Measurements from ENCODE around the gene ADAM8. TPM values are rescaled to one million over a fixed set of nuclear protein-coding genes. Genes with fewer than 3 reads are reported as not detected.

Gene ADAM8
- total RNA-seq (2014; rRNA removed; shearing (Covaris generic)), result 7.5 and 10.0 TPM in 2 replicates
- 16.3 and 17.6 TPM in 2 replicates for total RNA-seq (2022)
- Bru-seq, nascent RNA, result percentile 31 among the genes with signal in this experiment
- BruChase-seq, experiment 1, labeled RNA remaining after a 6-hour chase, result percentile 42 among the genes with signal in this experiment
- BruChase-seq, experiment 2, labeled RNA remaining after a 2-hour chase, result percentile 41 among the genes with signal in this experiment
- long read RNA-seq, transcript ADAM8-202 (23 exons, 3,279 nt), result major isoform, 15 of 33 reads
- long read RNA-seq, partial matches to known transcripts, result 1 of 33 reads
- long read RNA-seq, other reads (novel, unspliced or antisense), result 16 of 33 reads

DNA sequence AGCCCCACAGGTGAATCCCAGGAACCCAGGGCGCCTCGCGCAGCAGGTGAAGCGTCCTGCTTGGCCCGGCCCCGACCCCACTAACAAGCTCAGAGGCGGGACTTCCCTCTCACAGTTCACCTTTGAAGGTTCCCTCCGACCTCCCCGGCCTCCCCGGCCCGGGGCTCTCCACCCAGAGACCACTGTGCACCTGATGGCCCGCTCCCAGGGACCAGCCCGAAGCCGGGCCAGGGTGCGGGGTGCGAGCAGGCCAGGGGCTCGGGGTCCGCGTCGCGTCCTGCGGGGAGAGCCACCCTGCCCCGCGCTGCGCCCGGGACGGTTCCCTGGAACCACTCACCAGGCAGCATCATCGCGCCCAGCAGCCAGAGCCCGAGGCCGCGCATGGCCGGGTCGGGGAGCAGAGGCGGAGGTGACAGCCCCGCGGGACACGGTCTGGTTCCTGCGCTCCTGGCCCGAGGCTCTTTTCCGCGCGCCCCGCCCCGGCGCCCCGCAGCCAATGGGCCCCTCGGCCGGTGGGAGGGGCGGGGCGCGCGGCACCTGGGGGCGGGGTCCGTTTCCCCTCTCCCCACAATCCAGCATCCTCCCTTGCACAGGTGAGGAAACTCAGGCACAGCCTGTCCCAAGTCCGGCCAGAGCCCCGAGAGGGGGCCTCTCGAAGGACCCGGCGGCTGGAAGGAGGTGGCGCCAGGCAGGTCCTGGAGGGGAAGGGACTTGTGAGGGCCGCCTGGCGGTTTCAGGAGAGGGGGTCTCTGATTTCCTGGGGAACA, at the start of gene ADAM8:
Gene ADAM8 (minus strand): TSS at position 434 of the 767 bp plus-strand sequence. CDS start 51 bp downstream, at position 383.
- CTCF ChIA-PET (ENCODE audit: unreplicated experiment), result interaction anchor here (1.0 kb wide), 1 partner anchor 8 kb away, joined by 3 read pairs; no protein-coding TSS in a partner anchor
- H3K27ac ChIP-seq (ENCODE audit: low read depth, low read length, poor library complexity, severe bottlenecking), result peak within 1 kb of the TSS; percentile 45
- H3K4me2 ChIP-seq (ENCODE audit: low read length), result peak within 1 kb of the TSS; percentile 86
- H3K9me2 ChIP-seq (ENCODE audit: insufficient read depth, low read length), result no peaks in the 10 kb centered on the region
- H3K4me1 ChIP-seq (ENCODE audit: insufficient read depth, low read length, poor library complexity, severe bottlenecking), result peaks cover 47% of the 10 kb centered on the region
- TF ChIP-seq, protein P1, sequence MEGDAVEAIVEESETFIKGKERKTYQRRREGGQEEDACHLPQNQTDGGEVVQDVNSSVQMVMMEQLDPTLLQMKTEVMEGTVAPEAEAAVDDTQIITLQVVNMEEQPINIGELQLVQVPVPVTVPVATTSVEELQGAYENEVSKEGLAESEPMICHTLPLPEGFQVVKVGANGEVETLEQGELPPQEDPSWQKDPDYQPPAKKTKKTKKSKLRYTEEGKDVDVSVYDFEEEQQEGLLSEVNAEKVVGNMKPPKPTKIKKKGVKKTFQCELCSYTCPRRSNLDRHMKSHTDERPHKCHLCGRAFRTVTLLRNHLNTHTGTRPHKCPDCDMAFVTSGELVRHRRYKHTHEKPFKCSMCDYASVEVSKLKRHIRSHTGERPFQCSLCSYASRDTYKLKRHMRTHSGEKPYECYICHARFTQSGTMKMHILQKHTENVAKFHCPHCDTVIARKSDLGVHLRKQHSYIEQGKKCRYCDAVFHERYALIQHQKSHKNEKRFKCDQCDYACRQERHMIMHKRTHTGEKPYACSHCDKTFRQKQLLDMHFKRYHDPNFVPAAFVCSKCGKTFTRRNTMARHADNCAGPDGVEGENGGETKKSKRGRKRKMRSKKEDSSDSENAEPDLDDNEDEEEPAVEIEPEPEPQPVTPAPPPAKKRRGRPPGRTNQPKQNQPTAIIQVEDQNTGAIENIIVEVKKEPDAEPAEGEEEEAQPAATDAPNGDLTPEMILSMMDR (conservative IDR thresholded peaks at IDR 0.05; ENCODE audit: low read length), result 0 out of 2 replicates have a peak, but pooled peaks have one; percentile 11
- TF ChIP-seq EZH2phosphoT487 (IDR thresholded peaks at IDR 0.05; ENCODE audit: borderline replicate concordance, low read depth, low read length), result no peak
- no peaks in the 10 kb centered on the region for H3K79me2 ChIP-seq (ENCODE audit: insufficient read depth, low read depth, low read length)
- BruUV-seq (replicated peaks), result no TSS peak
- H3K9me3 ChIP-seq (ENCODE audit: low read length), result no peaks in the 10 kb centered on the region
- POLR2A ChIA-PET, result no interaction called here
- peak; percentile 57 for DNase-seq (ENCODE audit: low spot score)
- intact Hi-C loops (cut with micrococcal nuclease; ENCODE audit: unreplicated experiment), result loop anchor here (5.0 kb wide), 1 partner anchor 134 kb away; no protein-coding TSS in a partner anchor
- H2AFZ ChIP-seq (ENCODE audit: low read length), result peak within 1 kb of the TSS; percentile 34; the same call in 1 of the 2 replicates
- H4K20me1 ChIP-seq (ENCODE audit: insufficient read depth, low read length), result no peaks in the 10 kb centered on the region
- H3K4me3 ChIP-seq (ENCODE audit: low read depth, low read length, poor library complexity, severe bottlenecking), result peak within 1 kb of the TSS; percentile 66
- no peaks in the 10 kb centered on the region for H3K36me3 ChIP-seq (ENCODE audit: insufficient read depth, low read length)

DNA sequence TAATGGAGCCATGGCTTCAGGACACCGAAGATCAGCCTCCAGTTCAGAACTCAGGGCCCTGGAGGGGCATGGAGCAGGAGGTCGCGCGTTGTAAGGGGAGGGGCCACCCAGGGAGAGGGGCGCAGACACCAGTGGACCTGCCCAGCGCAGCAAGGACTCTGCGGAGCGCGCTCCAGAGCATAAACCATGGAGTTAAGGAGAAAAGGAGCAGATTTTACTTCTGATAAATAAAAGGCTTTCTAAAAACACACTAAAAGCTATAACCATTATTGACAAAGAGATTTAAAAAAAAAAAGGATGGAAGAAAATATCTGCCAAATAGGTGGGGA, 49.5 kb upstream of the ADAM8 start:
- no TSS peak for BruUV-seq (replicated peaks)
- Histone ChIP-seq H4K20me1 (ENCODE audit: insufficient read depth, low read length) (no peaks in the 10 kb centered on the region), H3K4me1 (ENCODE audit: insufficient read depth, low read length, poor library complexity, severe bottlenecking) (peaks cover 9% of the 10 kb centered on the region), H3K27ac (ENCODE audit: low read depth, low read length, poor library complexity, severe bottlenecking) (no peak overlapping the region), H3K79me2 (ENCODE audit: insufficient read depth, low read depth, low read length) (no peaks in the 10 kb centered on the region), H3K4me3 (ENCODE audit: low read depth, low read length, poor library complexity, severe bottlenecking) (no peak overlapping the region), H3K9me3 (ENCODE audit: low read length) (no peaks in the 10 kb centered on the region), H3K9me2 (ENCODE audit: insufficient read depth, low read length) (no peaks in the 10 kb centered on the region), H3K36me3 (ENCODE audit: insufficient read depth, low read length) (no peaks in the 10 kb centered on the region), H2AFZ (ENCODE audit: low read length) (no peak overlapping the region), H3K4me2 (ENCODE audit: low read length) (no peak overlapping the region)
- CTCF ChIA-PET (ENCODE audit: unreplicated experiment), result no interaction called here
- no peak for DNase-seq (ENCODE audit: low spot score)
- TF ChIP-seq, protein P1 (conservative IDR thresholded peaks at IDR 0.05; ENCODE audit: low read length), result no peak
- no peak for TF ChIP-seq EZH2phosphoT487 (IDR thresholded peaks at IDR 0.05; ENCODE audit: borderline replicate concordance, low read depth, low read length)
- intact Hi-C loops (cut with micrococcal nuclease; ENCODE audit: unreplicated experiment), result no loop called here
- POLR2A ChIA-PET, result no interaction called here

All from OCI-LY7 (cell line).